ENCODE results near the gene SEM1.
"Not testable (repeated sequence)": the region's sequence is repeated elsewhere in the genome, so short reads cannot be mapped to it uniquely, and the experiment has no call there.

SEM1 gene

GRCh38 chr7:96709381-96710228 is at the start of gene SEM1:
Gene SEM1, minus strand, starts transcription at chr7:96709846. Its CDS starts 83 bp downstream, at chr7:96709763.
- peak within 1 kb of the TSS; percentile 65 for H3K4me3 ChIP-seq (ENCODE audit: low read depth, low read length)
- peak; percentile 89 for DNase-seq (ENCODE audit: low read depth)
- no peak for TF ChIP-seq CTCF (IDR thresholded peaks at IDR 0.05; ENCODE audit: insufficient read depth, low read depth, low read length, missing control alignments)

GRCh38 chr7:96757880-96758279 is 48.2 kb upstream of the SEM1 start:
- not testable (repeated sequence) for H3K4me3 ChIP-seq (ENCODE audit: low read depth, low read length); DNase-seq (ENCODE audit: low read depth)

GRCh38 chr7:96747418-96747940 is 37.8 kb upstream of the SEM1 start:
- no peak for DNase-seq (ENCODE audit: low read depth)
- TF ChIP-seq CTCF (IDR thresholded peaks at IDR 0.05; ENCODE audit: insufficient read depth, low read depth, low read length, missing control alignments), result no peak
- no peak overlapping the region for H3K4me3 ChIP-seq (ENCODE audit: low read depth, low read length)

GRCh38 chr7:96740130-96740529 is 30.5 kb upstream of the SEM1 start:
- TF ChIP-seq CTCF (IDR thresholded peaks at IDR 0.05; ENCODE audit: insufficient read depth, low read depth, low read length, missing control alignments), result no peak
- H3K4me3 ChIP-seq (ENCODE audit: low read depth, low read length), result no peak overlapping the region
- DNase-seq (ENCODE audit: low read depth), result no peak

GRCh38 chr7:96739609-96740008 is 30.0 kb upstream of the SEM1 start:
- TF ChIP-seq CTCF (IDR thresholded peaks at IDR 0.05; ENCODE audit: insufficient read depth, low read depth, low read length, missing control alignments), result no peak
- no peak for DNase-seq (ENCODE audit: low read depth)
- no peak overlapping the region for H3K4me3 ChIP-seq (ENCODE audit: low read depth, low read length)

GRCh38 chr7:96739167-96739566 is 29.5 kb upstream of the SEM1 start:
- TF ChIP-seq CTCF (IDR thresholded peaks at IDR 0.05; ENCODE audit: insufficient read depth, low read depth, low read length, missing control alignments), result no peak
- no peak for DNase-seq (ENCODE audit: low read depth)
- no peak overlapping the region for H3K4me3 ChIP-seq (ENCODE audit: low read depth, low read length)

- no peak for DNase-seq (ENCODE audit: low read depth)
- no peak overlapping the region for H3K4me3 ChIP-seq (ENCODE audit: low read depth, low read length)
- no peak for TF ChIP-seq CTCF (IDR thresholded peaks at IDR 0.05; ENCODE audit: insufficient read depth, low read depth, low read length, missing control alignments)
Measured at GRCh38 chr7:96738705-96739104, 29.1 kb upstream of the SEM1 start.

All from GM12865 (cell line).